SHP77 (cell line): ENCODE data around the gene CTRB2.
"Not testable (repeated sequence)": the region's sequence is repeated elsewhere in the genome, so short reads cannot be mapped to it uniquely, and the experiment has no call there.

Source experiments
- DNase-seq, 2 experiments: peaks; one replicate each; lab custom pipeline; 2025; lab: John Stamatoyannopoulos, UW

Gene CTRB2

GRCh38 chr16:75205961-75206748, 806 bp downstream of the CTRB2 start:
- DNase-seq: not testable (repeated sequence)

- DNase-seq: not testable (repeated sequence)
Measured at GRCh38 chr16:75205438-75205837, 1.5 kb downstream of the CTRB2 start.

- DNase-seq: not testable (repeated sequence)
Measured at GRCh38 chr16:75204905-75205304, 2.1 kb downstream of the CTRB2 start.

GRCh38 chr16:75204410-75204758, 2.6 kb downstream of the CTRB2 start:
- no peak for DNase-seq

- DNase-seq: no peak
Measured at GRCh38 chr16:75203667-75204409, 3.1 kb downstream of the CTRB2 start.

- no peak for DNase-seq
Measured at GRCh38 chr16:75203096-75203495, 3.9 kb downstream of the CTRB2 start.

- no peak for DNase-seq
Measured at GRCh38 chr16:75202069-75202590, 4.8 kb downstream of the CTRB2 start.

- DNase-seq: peak in 1 of 2 experiments; percentile 25
Measured at GRCh38 chr16:75198135-75198600, 8.8 kb downstream of the CTRB2 start.

- peak in 1 of 2 experiments; percentile 33 for DNase-seq
Measured at GRCh38 chr16:75197522-75198134, 9.3 kb downstream of the CTRB2 start.

- DNase-seq: no peak
Measured at GRCh38 chr16:75196836-75197235, 10.1 kb downstream of the CTRB2 start.

- no peak for DNase-seq
Measured at GRCh38 chr16:75195811-75196790, 10.9 kb downstream of the CTRB2 start.

GRCh38 chr16:75193730-75194444, 13.1 kb downstream of the CTRB2 start:
- no peak for DNase-seq

GRCh38 chr16:75193265-75193650, 13.7 kb downstream of the CTRB2 start:
- no peak for DNase-seq

- DNase-seq: no peak
Measured at GRCh38 chr16:75192606-75193264, 14.2 kb downstream of the CTRB2 start.

GRCh38 chr16:75189638-75190245, 17.2 kb downstream of the CTRB2 start:
- no peak for DNase-seq

GRCh38 chr16:75188832-75189477, 18.0 kb downstream of the CTRB2 start:
- no peak for DNase-seq

- no peak for DNase-seq
Measured at GRCh38 chr16:75181630-75182029, 25.3 kb downstream of the CTRB2 start.

GRCh38 chr16:75179208-75179607, 27.8 kb downstream of the CTRB2 start:
- no peak for DNase-seq

- no peak for DNase-seq
Measured at GRCh38 chr16:75176926-75177325, 30.0 kb downstream of the CTRB2 start.
